Astrocyte of the cerebellum (primary cell): ENCODE results near the gene PAQR5.

Experiments used
- DNase-seq: peaks from one replicate; pipeline ENCODE4 v3.0.0-alpha.2; 2011; ENCODE audit warnings: low read depth
- H3K4me3 ChIP-seq: 2 replicates; pipeline ENCODE4 v1.5.1; 2011; ENCODE audit warnings: mild to moderate bottlenecking, low read depth, low read length, moderate library complexity
- CTCF ChIP-seq: IDR thresholded peaks from 2 replicates; pipeline ENCODE4 v1.5.1; 2012; ENCODE audit warnings: low read length, low read depth, moderate library complexity, mild to moderate bottlenecking; ENCODE audit errors: missing control alignments
- in situ Hi-C: cut with HindIII; loops from 2 replicates; pipeline ENCODE4 v1.10.0; 2017; ENCODE audit warnings: low sequenced_read_pairs

The PAQR5 gene

GRCh38 chr15:69421498-69421897, 122.8 kb downstream of the PAQR5 start:
- TF ChIP-seq CTCF: no peak
- H3K4me3 ChIP-seq: no peak overlapping the region
- no peak for DNase-seq
- in situ Hi-C loops: no loop called here

GRCh38 chr15:69422336-69422895, 123.7 kb downstream of the PAQR5 start:
- no peak for TF ChIP-seq CTCF
- in situ Hi-C loops: no loop called here
- H3K4me3 ChIP-seq: no peak overlapping the region
- DNase-seq: no peak

- no peak for DNase-seq
- TF ChIP-seq CTCF: no peak
- in situ Hi-C loops: no loop called here
- H3K4me3 ChIP-seq: no peak overlapping the region
These were observed 125.3 kb downstream of the PAQR5 start for GRCh38 chr15:69424001-69424400.

- in situ Hi-C loops: no loop called here
- DNase-seq: no peak
- no peak for TF ChIP-seq CTCF
- H3K4me3 ChIP-seq: no peak overlapping the region
These were observed 126.2 kb downstream of the PAQR5 start for GRCh38 chr15:69424748-69425413.

GRCh38 chr15:69433831-69434230, 135.1 kb downstream of the PAQR5 start:
- TF ChIP-seq CTCF: no peak

GRCh38 chr15:69434238-69434637, 135.5 kb downstream of the PAQR5 start:
- no peak for DNase-seq
- no peak overlapping the region for H3K4me3 ChIP-seq
- in situ Hi-C loops: no loop called here
- TF ChIP-seq CTCF: no peak

More at GRCh38 chr15:69433831-69434230, 135.1 kb downstream of the PAQR5 start:
- in situ Hi-C loops: no loop called here
- no peak for DNase-seq
- H3K4me3 ChIP-seq: no peak overlapping the region
